Measurements from ENCODE around the gene TRPM3.

GRCh38 chr9:70878576-70878975 lies 242.8 kb downstream of the TRPM3 start:
- TF ChIP-seq CTCF (IDR thresholded peaks at IDR 0.05) = no peak
- no peak for TF ChIP-seq POLR2A (IDR thresholded peaks at IDR 0.05)
